HG02981 (cell line): ENCODE measurements around the gene LRMDA.
"Not testable (repeated sequence)": the region's sequence is repeated elsewhere in the genome, so short reads cannot be mapped to it uniquely, and the experiment has no call there.

Experiments used
- ATAC-seq: cut with Tn5 transposase; IDR thresholded peaks from one replicate; pipeline ENCODE4 v1.9.1; 2021; ENCODE audit warnings: mild to moderate bottlenecking, moderate library complexity; ENCODE audit not compliant: unreplicated experiment

The LRMDA gene

GRCh38 chr10:75502389-75502788, 71.0 kb downstream of the LRMDA start:
- ATAC-seq: no peak

GRCh38 chr10:75502838-75503237, 71.4 kb downstream of the LRMDA start:
- no peak for ATAC-seq

- ATAC-seq: no peak
Measured at GRCh38 chr10:75505293-75505692, 73.9 kb downstream of the LRMDA start.

GRCh38 chr10:75505840-75506506, 74.5 kb downstream of the LRMDA start:
- ATAC-seq: peak; percentile 69

DNA sequence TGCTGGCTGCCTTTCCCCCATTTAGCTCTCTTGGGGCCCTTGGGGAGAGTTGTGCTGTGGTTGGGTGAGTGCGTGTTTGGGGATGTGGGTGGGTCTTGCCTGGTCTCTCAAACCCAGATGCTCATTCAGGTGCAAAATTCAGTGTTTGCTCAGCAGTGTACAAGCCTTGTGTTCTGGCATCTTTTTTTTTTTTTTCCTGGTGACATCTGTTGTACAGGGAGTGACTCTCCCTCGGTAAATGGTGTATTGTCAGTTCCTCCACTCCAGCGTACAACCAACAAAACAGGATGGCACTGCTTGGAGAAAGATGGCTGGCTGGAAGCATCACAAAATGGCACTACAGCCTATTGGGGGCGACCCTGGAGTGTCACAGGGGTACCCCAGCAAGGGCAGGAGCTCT, 75.5 kb downstream of the LRMDA start:
- no peak for ATAC-seq

DNA sequence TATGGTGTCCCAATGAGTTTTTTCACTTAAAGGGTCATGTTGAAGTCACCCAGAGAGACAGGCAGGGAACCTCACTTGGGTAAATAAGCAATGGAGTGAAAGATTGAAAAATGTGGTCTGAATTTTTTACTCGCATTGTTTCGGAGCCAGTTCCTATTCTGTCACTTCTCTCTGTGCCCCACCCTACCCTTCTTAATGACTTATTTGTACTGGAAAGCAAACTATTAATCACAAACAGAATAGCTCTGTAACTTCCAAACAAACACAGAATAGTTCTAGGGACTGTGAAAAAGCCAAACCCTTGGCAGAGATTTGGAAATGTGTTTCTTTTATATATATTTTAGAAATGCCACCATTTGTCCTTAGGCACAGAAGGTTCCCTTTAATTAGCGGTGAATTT, 76.0 kb downstream of the LRMDA start:
- ATAC-seq: no peak

DNA sequence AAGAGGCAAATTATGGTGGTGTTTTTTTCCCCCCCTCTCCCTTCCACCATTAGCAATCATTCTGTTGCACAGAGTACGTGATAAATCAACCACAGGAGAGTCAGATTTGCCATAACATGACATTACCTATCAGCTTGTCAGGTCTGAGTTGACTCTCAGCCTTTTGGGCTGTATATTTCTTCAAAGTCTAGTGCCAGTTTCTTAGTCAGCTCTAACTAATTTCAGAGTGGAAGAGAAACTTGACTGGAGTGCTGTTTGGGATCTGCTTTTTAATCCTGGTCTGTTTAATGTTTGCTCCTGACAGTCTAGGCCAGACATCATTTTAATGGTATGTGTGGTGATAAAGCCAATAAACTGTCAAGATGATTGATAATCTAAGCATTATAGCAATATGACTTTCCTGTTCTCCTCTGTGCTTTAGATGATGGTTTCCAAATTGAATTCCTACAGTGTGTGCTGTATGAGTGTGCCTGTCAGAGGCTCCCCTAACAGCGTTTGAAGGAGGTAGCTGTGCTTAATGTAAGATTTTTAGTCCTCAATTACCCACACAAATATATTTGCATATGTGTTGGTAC, 76.9 kb downstream of the LRMDA start:
- ATAC-seq: no peak

DNA sequence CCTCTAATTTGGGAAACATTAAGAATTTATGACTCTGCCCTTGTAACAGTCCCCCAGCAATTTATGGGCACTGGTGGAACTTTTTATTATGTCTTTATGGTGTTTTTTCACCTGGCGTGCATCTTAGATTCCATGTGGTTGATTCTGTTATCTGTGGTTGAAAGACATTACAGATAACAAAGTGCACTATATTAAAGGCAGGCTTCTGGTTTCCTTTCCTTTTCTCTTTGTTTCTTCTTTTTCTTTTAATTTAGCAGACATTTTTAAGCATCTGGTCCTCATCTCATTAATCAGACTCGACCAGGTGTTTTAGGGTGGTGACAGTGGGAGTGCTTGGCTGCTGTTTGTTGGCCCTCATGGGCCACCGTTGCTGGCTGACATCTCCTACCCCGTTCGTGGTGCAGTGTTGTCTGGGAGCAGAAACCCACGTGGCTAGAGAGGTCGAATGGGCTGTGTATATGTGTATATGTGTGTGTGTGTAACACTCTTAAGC, 77.4 kb downstream of the LRMDA start:
- no peak for ATAC-seq

DNA sequence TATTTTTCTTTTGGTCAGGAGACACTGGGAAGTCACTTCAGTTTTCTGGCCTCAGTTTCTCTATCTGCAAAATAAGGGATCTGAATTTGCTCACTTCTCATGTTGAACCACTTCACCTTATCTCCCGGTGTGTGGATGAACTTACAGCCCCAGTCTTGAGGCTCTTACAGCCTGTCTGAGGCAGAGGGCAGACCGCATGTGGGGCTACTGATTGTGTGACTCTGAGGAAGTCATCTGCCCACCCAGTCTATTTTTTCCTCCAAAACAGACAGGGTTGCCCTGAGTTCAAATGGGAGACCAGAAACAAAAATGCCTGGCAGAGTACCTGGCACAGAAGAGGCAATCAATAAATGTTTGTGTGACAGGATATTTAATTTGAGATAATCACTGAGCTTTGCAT, 78.3 kb downstream of the LRMDA start:
- no peak for ATAC-seq

DNA sequence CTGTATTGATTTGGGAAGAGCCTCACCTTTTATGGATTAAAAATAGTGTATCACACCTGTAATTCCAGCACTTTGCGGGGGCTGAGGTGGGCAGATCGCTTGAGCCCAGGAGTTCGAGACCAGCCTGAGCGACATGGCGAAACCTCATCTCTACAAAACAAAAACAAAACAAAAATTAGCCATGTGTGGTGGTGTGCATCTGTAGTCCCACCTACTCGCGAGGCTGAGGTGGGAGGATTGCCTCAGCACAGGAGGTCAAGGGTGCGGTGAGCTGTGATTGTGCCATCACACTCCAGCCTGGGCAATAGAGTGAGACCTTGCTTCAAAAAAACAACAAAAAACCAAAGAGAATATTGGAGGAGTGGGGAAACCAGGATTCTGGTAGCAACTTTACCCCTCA, 79.6 kb downstream of the LRMDA start:
- ATAC-seq: no peak

GRCh38 chr10:75512203-75512933, 80.9 kb downstream of the LRMDA start:
- no peak for ATAC-seq

DNA sequence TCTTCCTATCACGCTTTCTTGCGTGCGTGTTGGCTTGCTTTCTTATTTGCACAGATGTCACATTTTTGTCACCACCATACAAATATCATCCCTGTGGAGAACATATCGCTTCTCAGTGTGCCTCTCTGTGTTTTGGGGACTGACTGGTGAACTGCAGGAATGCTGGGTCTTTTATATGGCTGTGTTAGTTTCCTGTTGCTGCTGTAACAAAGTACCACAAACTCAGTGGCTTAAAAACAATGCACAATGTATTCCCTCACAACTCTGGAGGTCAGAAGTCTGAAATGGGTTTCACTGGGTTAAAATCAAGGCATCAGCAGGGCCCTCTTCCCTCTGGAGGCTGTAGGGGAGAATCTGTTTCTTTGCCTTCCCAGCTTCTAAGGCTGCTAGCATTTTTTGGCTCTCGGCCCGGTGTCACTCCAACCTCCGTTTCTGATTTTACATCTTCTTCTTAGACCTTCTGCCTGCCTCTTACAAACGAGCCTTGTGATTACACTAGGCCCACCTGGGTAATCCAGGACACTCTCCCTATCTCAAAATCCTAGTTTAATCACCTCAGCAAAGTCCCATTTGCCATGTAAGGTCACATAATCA, 82.0 kb downstream of the LRMDA start:
- no peak for ATAC-seq

DNA sequence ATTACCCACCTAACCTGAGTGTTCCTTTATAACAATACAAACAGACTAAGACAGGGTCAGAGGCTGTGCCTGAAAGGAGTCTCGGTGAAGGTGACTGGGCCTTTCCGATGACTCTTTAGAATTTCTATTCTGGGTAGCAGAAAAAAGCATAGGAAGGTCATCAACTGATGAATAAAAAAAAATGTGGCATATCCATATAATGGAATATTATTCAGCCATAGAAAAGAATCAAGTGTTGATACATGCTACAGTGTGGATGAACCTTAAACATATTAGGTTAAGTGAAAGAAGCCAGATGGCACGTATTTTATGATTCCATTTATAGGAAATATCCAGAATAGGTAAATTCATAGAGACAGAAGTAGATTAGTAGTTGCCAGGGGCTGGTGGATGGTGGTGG, 83.4 kb downstream of the LRMDA start:
- no peak for ATAC-seq

GRCh38 chr10:75516154-75516553, 84.7 kb downstream of the LRMDA start:
- ATAC-seq: not testable (repeated sequence)

DNA sequence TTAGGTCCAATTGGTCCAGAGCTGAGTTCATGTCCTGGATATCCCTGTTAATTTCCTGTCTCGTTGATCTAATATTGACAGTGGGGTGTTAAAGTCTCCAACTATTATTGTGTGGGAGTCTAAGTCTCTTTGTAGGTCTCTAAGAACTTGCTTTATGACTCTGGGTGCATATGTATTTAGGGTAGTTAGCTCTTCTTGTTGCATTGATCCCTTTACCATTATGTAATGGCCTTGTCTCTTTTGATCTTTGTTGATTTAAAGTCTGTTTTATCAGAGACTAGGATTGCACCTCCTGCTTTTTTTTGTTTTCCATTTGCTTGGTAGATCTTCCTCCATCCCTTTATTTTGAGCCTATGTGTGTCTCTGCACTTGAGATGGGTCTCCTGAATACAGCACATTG, 87.8 kb downstream of the LRMDA start:
- not testable (repeated sequence) for ATAC-seq

DNA sequence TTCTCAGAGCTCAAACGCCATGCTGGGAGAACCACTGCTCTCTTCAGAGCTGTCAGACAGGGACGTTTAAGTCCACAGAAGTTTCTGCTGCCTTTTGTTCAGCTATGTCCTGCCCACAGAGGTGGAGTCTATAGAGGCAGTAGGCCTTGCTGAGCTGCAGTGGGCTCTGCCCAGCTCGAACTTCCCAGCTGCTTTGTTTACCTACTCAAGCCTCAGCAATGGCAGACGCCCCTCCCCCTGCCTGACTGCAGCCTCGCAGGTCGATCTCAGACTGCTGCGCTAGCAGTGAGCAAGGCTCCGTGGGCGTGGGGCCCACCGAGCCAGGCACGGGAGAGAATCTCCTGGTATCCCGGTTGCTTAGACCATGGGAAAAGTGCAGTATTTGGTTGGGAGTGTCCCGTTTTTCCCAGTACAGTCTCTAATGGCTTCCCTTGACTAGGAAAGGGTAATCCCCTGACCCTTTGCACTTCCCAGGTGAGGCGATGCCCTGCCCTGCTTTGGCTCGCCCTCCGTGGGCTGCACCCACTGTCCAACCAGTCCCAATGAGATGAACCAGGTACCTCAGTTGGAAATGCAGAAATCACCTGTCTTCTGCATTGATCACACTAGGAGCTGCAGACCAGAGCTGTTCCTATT, 89.9 kb downstream of the LRMDA start:
- ATAC-seq: not testable (repeated sequence)

DNA sequence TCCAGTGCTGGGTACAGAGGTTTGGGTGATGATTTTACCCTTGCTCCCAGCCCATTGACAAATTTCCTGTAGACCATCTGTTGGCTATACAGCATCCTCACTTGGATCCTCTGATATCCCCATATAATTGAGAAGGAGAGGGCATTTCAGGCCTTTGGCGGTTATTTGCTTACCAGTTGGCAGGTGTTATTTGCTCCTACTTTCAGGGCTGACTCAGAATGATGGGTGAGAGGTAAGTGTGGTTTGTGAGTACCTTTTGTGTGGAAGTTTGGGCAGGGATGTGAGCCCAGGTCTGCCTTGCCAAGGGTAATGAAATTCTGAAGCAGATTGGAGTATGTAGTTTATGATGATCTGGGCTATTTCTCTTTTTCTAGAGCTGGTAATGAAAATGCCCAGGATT, 93.6 kb downstream of the LRMDA start:
- ATAC-seq: no peak

DNA sequence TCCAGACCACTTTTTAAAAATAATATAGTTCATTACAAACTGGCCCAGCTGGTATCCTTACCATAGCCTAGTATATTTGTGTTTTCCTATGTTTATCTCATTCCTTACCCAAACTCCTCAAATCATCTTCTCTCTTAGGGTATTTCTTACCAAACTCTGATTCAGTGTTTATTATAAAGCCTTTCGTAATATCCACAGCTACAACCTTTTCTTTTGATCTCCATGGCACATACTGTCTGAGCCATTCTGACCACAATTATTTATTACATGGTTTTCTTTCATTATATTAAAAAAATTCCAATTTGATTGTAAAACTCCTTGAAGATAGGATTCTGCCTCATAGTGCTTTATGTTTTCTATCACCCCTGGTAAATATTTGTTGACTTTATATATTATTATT, 94.2 kb downstream of the LRMDA start:
- ATAC-seq: no peak

DNA sequence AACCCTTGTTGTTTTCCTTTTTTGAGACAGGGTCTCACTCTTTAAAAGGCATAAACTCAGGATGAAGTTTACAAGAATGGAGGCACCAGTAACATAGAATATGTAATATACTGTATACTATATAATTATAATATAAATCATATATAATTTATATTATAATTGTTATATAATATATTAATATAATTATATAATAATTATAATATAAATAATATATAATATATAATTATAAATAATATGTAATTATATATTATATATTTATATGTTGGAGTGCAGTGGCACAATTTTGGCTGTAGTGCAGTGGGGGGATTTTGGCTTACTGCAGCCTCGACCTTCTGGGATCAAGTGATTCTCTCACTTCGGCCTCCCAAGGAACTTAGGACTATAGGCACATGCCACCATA, 96.1 kb downstream of the LRMDA start:
- no peak for ATAC-seq

DNA sequence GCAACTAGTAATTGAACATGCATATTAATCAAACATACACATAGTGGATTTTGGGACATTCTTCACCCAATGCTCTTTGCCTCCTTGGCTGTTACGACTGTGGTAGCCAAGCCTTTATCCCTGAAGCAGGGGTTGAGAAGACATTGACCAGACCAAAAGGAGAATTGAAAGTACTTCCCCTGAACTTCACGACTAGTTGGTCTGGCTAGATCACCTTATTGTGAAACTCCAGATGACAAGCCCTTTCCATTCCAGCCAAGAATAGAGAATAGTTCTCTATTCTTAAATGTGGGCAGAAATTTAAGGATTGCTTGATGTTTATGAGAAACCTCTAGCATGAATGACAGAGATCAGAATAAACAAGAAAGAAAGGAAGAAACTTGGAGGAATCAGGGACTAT, 97.0 kb downstream of the LRMDA start:
- no peak for ATAC-seq

DNA sequence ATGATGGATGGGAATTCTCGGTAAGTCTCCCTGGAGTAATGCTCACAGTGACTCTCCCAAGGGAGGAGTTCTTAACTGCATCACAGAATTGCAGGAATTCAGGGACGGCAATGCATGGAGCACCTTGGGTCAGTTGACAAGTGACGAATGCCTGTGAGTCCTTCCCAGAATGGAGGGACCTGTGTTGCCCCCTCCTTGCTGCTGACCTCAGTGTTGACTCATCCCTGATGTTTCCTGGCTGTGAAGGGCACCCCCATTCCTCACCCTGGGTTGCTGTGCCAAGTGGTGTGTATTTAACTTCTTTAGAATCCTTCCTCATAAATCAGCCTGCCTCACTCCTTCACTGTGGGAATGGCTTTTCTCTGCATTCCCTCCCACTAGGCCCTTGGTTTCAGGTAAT, 98.9 kb downstream of the LRMDA start:
- ATAC-seq: no peak
